GM19023 (cell line): ENCODE measurements around the gene SLC7A6.

Source experiments
- ATAC-seq: cut with Tn5 transposase; IDR thresholded peaks from one replicate; pipeline ENCODE4 v1.9.1; 2021; ENCODE audit warnings: mild to moderate bottlenecking, moderate library complexity; ENCODE audit not compliant: unreplicated experiment

The SLC7A6 gene

GRCh38 chr16:68339214-68339613 is 74.9 kb downstream of the SLC7A6 start:
- ATAC-seq = no peak

- ATAC-seq = no peak
These were observed 78.3 kb downstream of the SLC7A6 start for GRCh38 chr16:68342620-68343019.

GRCh38 chr16:68343137-68343536 is 78.8 kb downstream of the SLC7A6 start:
- ATAC-seq = no peak

DNA sequence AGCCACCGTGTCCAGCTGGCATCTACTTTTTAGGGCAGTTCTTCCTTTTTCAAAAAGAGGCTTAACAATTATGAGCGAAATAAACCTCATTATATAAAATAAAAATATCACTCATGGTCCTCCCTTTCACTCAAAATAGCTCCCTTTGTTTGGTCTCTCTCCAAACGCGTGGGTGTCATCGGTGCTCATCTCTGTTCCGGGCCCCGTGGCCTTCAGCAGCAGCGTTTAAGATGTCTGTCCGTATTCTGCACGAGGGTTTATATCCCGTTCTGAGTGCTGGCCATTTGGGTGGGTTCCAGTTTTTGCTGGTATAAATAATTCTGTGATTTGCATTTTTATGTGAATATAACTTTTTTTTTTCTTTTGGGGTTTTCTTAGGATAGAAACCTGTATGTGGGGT is 79.9 kb downstream of the SLC7A6 start:
- no peak for ATAC-seq

DNA sequence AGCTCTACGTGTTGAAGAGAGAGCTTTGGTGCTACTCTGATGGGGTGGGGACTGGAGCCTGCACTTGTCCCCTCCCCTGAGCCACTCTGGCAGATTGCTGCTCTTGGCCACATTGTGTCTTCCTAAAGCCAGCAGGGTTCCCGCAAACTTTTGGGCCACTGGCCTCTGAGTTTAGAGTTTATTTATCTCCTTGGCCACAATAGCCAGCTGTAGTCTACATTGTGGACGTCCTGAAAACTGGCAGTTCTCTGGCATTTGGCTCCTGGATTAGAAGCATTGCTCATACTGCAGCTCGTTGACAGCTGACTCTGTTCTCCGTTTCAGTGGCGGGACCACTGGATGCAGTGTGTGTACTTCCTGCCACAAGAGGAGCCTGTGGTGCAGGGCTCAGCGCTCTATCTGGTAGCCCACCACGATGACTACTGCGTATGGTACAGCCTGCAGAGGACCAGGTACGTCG is 81.1 kb downstream of the SLC7A6 start:
- ATAC-seq = no peak

DNA sequence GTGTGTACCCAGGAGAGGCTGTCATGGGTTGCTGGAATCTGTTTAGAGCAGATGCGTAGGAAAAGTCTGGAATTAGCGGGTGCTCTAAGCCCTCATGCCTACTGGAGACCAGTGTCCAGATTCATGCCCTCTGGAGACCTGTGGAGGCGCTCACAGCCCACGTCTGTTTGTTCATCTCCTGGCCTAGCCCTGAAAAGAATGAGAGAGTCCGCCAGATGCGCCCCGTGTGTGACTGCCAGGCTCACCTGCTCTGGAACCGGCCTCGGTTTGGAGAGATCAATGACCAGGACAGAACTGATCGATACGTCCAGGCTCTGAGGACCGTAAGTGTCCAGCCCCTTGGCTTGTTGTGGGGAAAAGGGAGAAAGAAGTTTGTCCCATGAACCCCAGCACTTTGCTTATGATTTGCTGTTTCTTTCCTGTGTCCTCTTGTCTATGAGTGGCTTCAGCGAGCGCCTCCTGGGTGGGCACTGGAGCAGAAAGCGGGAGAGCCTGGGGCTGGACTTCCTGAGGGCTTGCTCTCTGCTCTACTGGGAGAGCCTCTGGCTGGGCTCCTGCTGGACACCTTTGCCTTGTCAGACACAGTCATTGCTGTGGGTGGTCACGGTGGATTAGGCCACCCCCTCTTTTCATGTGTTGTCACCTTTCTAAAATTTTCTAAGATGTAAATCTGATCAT is 81.8 kb downstream of the SLC7A6 start:
- no peak for ATAC-seq

DNA sequence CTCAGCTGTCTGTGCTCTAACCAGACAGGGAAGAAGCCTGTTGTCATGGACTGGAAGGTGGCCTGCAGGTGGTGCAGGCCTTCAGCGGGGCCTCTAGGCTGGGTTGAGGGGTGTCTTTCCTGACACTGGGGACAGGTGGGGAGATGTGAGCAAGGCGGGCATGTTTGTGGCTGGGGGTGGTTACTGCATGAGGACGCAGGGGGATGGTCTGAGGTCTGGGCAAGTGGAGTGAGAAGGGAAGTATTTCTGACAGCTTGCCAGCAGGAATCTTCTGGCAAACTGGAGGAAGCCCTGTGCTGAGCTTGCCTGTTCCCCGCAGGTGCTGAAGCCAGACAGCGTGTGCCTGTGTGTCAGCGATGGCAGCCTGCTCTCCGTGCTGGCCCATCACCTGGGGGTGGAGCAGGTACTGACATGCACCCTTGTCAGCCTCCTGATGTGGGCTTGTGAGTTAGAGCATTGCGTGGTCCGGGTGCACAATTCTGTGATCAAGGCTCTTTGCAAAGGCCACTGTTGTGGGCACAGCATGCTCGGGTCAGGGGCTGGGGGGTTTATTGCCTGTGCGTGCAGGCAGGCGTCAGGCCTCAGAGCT is 82.7 kb downstream of the SLC7A6 start:
- ATAC-seq = no peak

- ATAC-seq = no peak
These were observed 83.3 kb downstream of the SLC7A6 start for GRCh38 chr16:68347605-68348004.

- ATAC-seq = no peak
These were observed 84.5 kb downstream of the SLC7A6 start for GRCh38 chr16:68348639-68349445.

- ATAC-seq = no peak
These were observed 85.6 kb downstream of the SLC7A6 start for GRCh38 chr16:68349838-68350410.

- ATAC-seq = no peak
These were observed 86.6 kb downstream of the SLC7A6 start for GRCh38 chr16:68350813-68351350.
